Transverse colon (tissue), 4 donors: ENCODE results near the gene CAMSAP3.
"Not testable (repeated sequence)": the region's sequence is repeated elsewhere in the genome, so short reads cannot be mapped to it uniquely, and the experiment has no call there.

Source experiments
- POLR2A ChIP-seq: fragments of 450-650 bp; IDR thresholded peaks from one replicate; pipeline ENCODE4 v1.6.1; 2016; ENCODE audit warnings: antibody characterized with exemption, mild to moderate bottlenecking, moderate library complexity
- POLR2AphosphoS5 ChIP-seq, 3 donors: sonication (generic); formaldehyde crosslinking; IDR thresholded peaks; one replicate each; pipeline ENCODE4 v1.6.1; 2016; ENCODE audit warnings: antibody characterized with exemption in 3 of 3
- TF ChIP-seq, protein P1 (sequence below), 5 experiments: fragments of 200-600 bp in 3 of 5; fragments of 450-650 bp in 2 of 5; sonication (generic) in 3 of 5; IDR thresholded peaks; 1 replicate in 2 of 5; 2 replicates in 3 of 5; pipeline ENCODE4 v1.5.1; 2016 to 2017; ENCODE audit warnings: antibody characterized with exemption in 5 of 5, inconsistent platforms in 3 of 5, mild to moderate bottlenecking in 2 of 5, moderate library complexity in 1 of 5

DNA sequence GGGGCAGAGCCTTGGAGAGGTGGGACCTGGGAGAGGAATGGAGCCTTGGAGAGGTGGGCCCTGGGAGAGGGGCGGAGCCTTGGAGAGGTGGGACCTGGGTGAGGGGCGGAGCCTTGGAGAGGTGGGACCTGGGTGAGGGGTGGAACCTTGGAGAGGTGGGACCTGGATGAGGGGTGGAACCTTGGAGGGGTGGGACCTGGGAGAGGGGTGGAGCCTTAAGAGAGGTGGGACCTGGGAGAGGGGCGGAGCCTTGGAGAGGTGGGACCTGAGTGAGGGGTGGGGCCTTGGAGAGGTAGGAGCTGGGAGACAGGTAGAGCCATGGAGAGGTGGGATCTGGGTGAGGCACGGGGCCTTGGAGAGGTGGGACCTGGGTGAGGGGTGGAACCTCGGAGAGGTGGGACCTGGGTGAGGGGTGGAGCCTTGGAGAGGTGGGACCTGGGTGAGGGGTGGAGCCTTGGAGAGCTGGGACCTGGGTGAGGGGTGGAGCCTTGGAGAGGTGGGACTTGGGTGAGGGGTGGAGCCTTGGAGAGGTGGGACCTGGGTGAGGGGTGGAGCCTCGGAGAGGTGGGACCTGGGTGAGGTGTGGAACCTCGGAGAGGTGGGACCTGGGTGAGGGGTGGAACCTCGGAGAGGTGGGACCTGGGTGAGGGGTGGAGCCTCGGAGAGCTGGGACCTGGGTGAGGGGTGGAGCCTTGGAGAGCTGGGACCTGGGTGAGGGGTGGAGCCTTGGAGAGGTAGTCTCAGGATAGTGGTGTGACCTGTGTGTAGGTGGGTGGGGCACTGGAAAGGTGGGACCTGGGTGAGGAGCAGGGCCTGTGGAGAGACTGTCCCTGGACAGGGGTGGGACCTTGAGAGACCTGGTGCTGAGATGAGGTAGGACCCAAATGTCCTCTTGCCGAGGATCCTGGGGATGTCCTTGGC lies 48.2 kb downstream of the CAMSAP3 start:
- not testable (repeated sequence) for TF ChIP-seq POLR2A; POLR2AphosphoS5 (IDR thresholded peaks at IDR 0.05)
- TF ChIP-seq, protein P1, sequence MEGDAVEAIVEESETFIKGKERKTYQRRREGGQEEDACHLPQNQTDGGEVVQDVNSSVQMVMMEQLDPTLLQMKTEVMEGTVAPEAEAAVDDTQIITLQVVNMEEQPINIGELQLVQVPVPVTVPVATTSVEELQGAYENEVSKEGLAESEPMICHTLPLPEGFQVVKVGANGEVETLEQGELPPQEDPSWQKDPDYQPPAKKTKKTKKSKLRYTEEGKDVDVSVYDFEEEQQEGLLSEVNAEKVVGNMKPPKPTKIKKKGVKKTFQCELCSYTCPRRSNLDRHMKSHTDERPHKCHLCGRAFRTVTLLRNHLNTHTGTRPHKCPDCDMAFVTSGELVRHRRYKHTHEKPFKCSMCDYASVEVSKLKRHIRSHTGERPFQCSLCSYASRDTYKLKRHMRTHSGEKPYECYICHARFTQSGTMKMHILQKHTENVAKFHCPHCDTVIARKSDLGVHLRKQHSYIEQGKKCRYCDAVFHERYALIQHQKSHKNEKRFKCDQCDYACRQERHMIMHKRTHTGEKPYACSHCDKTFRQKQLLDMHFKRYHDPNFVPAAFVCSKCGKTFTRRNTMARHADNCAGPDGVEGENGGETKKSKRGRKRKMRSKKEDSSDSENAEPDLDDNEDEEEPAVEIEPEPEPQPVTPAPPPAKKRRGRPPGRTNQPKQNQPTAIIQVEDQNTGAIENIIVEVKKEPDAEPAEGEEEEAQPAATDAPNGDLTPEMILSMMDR (IDR thresholded peaks at IDR 0.05), result not testable (repeated sequence)
